Measurements from ENCODE around the gene CDC6.

The CDC6 gene

GRCh38 chr17:40287494-40288369 lies at the start of gene CDC6:
CDC6 (plus strand) TSS chr17:40287879; CDS start chr17:40289421, 1,542 bp downstream.
- intact Hi-C loops (cut with DNase I) = loop anchor here (5.0 kb wide), 1 partner anchor 70 kb away; the partner anchor contains the start of gene WIPF2
- DNase-seq = peak; percentile 98 to 100 (median 99)

GRCh38 chr17:40241252-40241834 lies 46.3 kb upstream of the CDC6 start:
- no peak for DNase-seq
- intact Hi-C loops (cut with DNase I) = no loop called here

GRCh38 chr17:40242774-40243173 lies 44.9 kb upstream of the CDC6 start:
- intact Hi-C loops (cut with DNase I) = no loop called here
- DNase-seq = no peak

GRCh38 chr17:40243761-40244160 lies 43.9 kb upstream of the CDC6 start:
- intact Hi-C loops (cut with DNase I) = no loop called here
- no peak for DNase-seq

- intact Hi-C loops (cut with DNase I) = no loop called here
- no peak for DNase-seq
Measured at GRCh38 chr17:40244255-40244654, 43.4 kb upstream of the CDC6 start.

- DNase-seq = no peak
- intact Hi-C loops (cut with DNase I) = no loop called here
Measured at GRCh38 chr17:40247926-40248495, 39.7 kb upstream of the CDC6 start.

GRCh38 chr17:40248507-40248906 lies 39.2 kb upstream of the CDC6 start:
- no peak for DNase-seq
- intact Hi-C loops (cut with DNase I) = no loop called here

GRCh38 chr17:40251576-40251975 lies 36.1 kb upstream of the CDC6 start:
- DNase-seq = no peak
- intact Hi-C loops (cut with DNase I) = no loop called here

GRCh38 chr17:40253565-40253964 lies 34.1 kb upstream of the CDC6 start:
- DNase-seq = no peak
- intact Hi-C loops (cut with DNase I) = no loop called here

GRCh38 chr17:40259505-40259904 lies 28.2 kb upstream of the CDC6 start:
- intact Hi-C loops (cut with DNase I) = no loop called here
- DNase-seq = no peak

GRCh38 chr17:40260528-40260927 lies 27.2 kb upstream of the CDC6 start:
- intact Hi-C loops (cut with DNase I) = no loop called here
- DNase-seq = no peak

GRCh38 chr17:40264458-40265185 lies 23.1 kb upstream of the CDC6 start:
- DNase-seq = no peak
- intact Hi-C loops (cut with DNase I) = no loop called here

GRCh38 chr17:40265337-40265736 lies 22.3 kb upstream of the CDC6 start:
- no peak for DNase-seq
- intact Hi-C loops (cut with DNase I) = no loop called here

- no peak for DNase-seq
- intact Hi-C loops (cut with DNase I) = no loop called here
Measured at GRCh38 chr17:40266882-40267281, 20.8 kb upstream of the CDC6 start.

GRCh38 chr17:40268141-40268712 lies 19.5 kb upstream of the CDC6 start:
- no peak for DNase-seq
- intact Hi-C loops (cut with DNase I) = no loop called here

- DNase-seq = no peak
- intact Hi-C loops (cut with DNase I) = no loop called here
Measured at GRCh38 chr17:40278414-40278813, 9.3 kb upstream of the CDC6 start.

- no peak for DNase-seq
- intact Hi-C loops (cut with DNase I) = no loop called here
Measured at GRCh38 chr17:40279402-40279801, 8.3 kb upstream of the CDC6 start.

- intact Hi-C loops (cut with DNase I) = no loop called here
- DNase-seq = no peak
Measured at GRCh38 chr17:40281663-40282062, 6.0 kb upstream of the CDC6 start.

GRCh38 chr17:40283662-40284061 lies 4.0 kb upstream of the CDC6 start:
- intact Hi-C loops (cut with DNase I) = no loop called here
- DNase-seq = no peak

GRCh38 chr17:40284085-40284713 lies 3.5 kb upstream of the CDC6 start:
- no peak for DNase-seq
- intact Hi-C loops (cut with DNase I) = no loop called here
